K562 (cell line): ENCODE results near the gene TK1. TPM values are rescaled to one million over a fixed set of nuclear protein-coding genes. Genes with fewer than 3 reads are reported as not detected.
A peak's percentile ranks its signal among the peaks of the same experiment; 100 is the strongest.

Experiments used
- ATAC-seq: fragments of 200-7000 bp; cut with Tn5 transposase; 3 replicates; pipeline ENCODE4 v1.9.1; 2020; ENCODE audit warnings: moderate library complexity
- BruUV-seq: library from RNA; stranded (reverse); fragments of 400-500 nt; replicated peaks from 2 replicates; lab custom pipeline; 2021; lab: Mats Ljungman, UMichigan
- CTCF ChIA-PET: fragments of 300-600 bp; formaldehyde crosslinking; extraction: SDS; loops from one replicate; lab custom pipeline; 2021; ENCODE audit warnings: low intra/inter-chr PET ratio; lab: Yijun Ruan, JAX
- POLR2A ChIA-PET: fragments of 300-600, 350-650 bp; sonication (Branson Sonifier 250); formaldehyde crosslinking; extraction: SDS; loops from one replicate; lab custom pipeline; 2021; ENCODE audit warnings: antibody characterized with exemption, inconsistent platforms; lab: Yijun Ruan, JAX
- DNase-seq, 4 experiments: peaks; one replicate each; pipeline versions ENCODE4 v3.0.0 to v3.0.0-alpha.2; 2011 to 2018; ENCODE audit warnings: low spot score in 3 of 4, mixed read lengths in 3 of 4; ENCODE audit errors: extremely low read depth in 1 of 4
- FAIRE-seq: peaks from 2 replicates; lab custom pipeline; 2011; peaks lifted over from hg19 to GRCh38; lab: Jason Lieb, UNC
- H2AFZ ChIP-seq: 2 replicates; pipeline ENCODE4 v1.6.0; 2011; ENCODE audit warnings: low read depth, low read length, control low read depth, inconsistent platforms
- H3K27ac ChIP-seq: fragments of 200-600 bp; 3 replicates; pipeline ENCODE4 v1.8.0; 2011; ENCODE audit warnings: low read depth, mild to moderate bottlenecking, control low read depth, inconsistent platforms, low read length, moderate library complexity, mixed read lengths; ENCODE audit errors: extremely low read depth
- H3K27me3 ChIP-seq, 2 experiments: fragments of 300-600 bp in 1 of 2; 2 replicates in 1 of 2; 3 replicates in 1 of 2; pipeline versions ENCODE4 v1.6.0 to v1.8.0; 2011; ENCODE audit warnings: inconsistent platforms in 2 of 2, low read length in 2 of 2, mild to moderate bottlenecking in 1 of 2, mixed read lengths in 1 of 2, moderate library complexity in 1 of 2; ENCODE audit not compliant: control insufficient read depth in 2 of 2, insufficient read depth in 2 of 2
- H3K36me3 ChIP-seq: fragments of 300-600 bp; 3 replicates; pipeline ENCODE4 v1.8.0; 2011; ENCODE audit warnings: mild to moderate bottlenecking, low read length, inconsistent platforms; ENCODE audit not compliant: control insufficient read depth, insufficient read depth
- H3K4me1 ChIP-seq, 2 experiments: fragments of 200-600 bp in 1 of 2; replicated peaks in 1 of 2; 2 replicates in 1 of 2; 3 replicates in 1 of 2; pipeline versions ENCODE4 v1.5.1 to v1.8.0; 2011; ENCODE audit warnings: inconsistent platforms in 2 of 2, low read length in 2 of 2, mild to moderate bottlenecking in 1 of 2, mixed read lengths in 1 of 2, moderate library complexity in 1 of 2; ENCODE audit not compliant: control insufficient read depth in 2 of 2, insufficient read depth in 2 of 2
- H3K4me2 ChIP-seq: 2 replicates; pipeline ENCODE4 v1.6.1; 2011; ENCODE audit warnings: low read length, control low read depth, inconsistent platforms, mixed read lengths; ENCODE audit not compliant: insufficient read depth
- H3K4me3 ChIP-seq: fragments of 200-600 bp; sonication (generic), shearing (Covaris generic); 2 replicates; pipeline ENCODE4 v1.5.1; 2016; ENCODE audit warnings: control low read depth, inconsistent platforms
- H3K79me2 ChIP-seq: fragments of 200-600 bp; 3 replicates; pipeline ENCODE4 v1.8.0; 2011; ENCODE audit warnings: low read length, inconsistent platforms; ENCODE audit not compliant: control insufficient read depth, insufficient read depth
- H3K9ac ChIP-seq, 2 experiments: 2 replicates each; pipeline versions ENCODE4 v1.6.0 to v1.6.1; 2011; ENCODE audit warnings: low read depth in 2 of 2, low read length in 2 of 2, control low read depth in 1 of 2, inconsistent platforms in 1 of 2, mild to moderate bottlenecking in 1 of 2, mixed read lengths in 1 of 2; ENCODE audit not compliant: insufficient read depth in 1 of 2
- H3K9me1 ChIP-seq: one replicate; pipeline ENCODE4 v1.6.0; 2011; ENCODE audit warnings: inconsistent platforms, mild to moderate bottlenecking, low read length, moderate library complexity; ENCODE audit not compliant: control insufficient read depth, insufficient read depth
- H3K9me3 ChIP-seq: replicated peaks from 2 replicates; pipeline ENCODE4 v1.5.1; 2011; ENCODE audit warnings: low read depth, low read length, inconsistent platforms; ENCODE audit not compliant: control insufficient read depth, insufficient read depth
- H4K20me1 ChIP-seq: replicated peaks from 2 replicates; pipeline ENCODE4 v1.6.1; 2011; ENCODE audit warnings: low read length, inconsistent platforms, mixed read lengths; ENCODE audit not compliant: control insufficient read depth, insufficient read depth
- EHMT2 ChIP-seq: fragments of 450-650 bp; IDR thresholded peaks from 2 replicates; pipeline ENCODE4 v1.6.1; 2018; ENCODE audit warnings: antibody characterized with exemption
- POLR2G ChIP-seq: fragments of 200-400 bp; formaldehyde crosslinking; IDR thresholded peaks from 2 replicates; pipeline ENCODE4 v1.6.1; 2017; ENCODE audit warnings: low read depth, mild to moderate bottlenecking, antibody characterized with exemption, low read length, moderate library complexity
- RBFOX2 ChIP-seq: fragments of 200-400 bp; formaldehyde crosslinking; IDR thresholded peaks from 2 replicates; pipeline ENCODE4 v1.6.1; 2017; ENCODE audit warnings: low read depth, mild to moderate bottlenecking, low read length, moderate library complexity
- SRSF3 ChIP-seq: fragments of 200-400 bp; formaldehyde crosslinking; IDR thresholded peaks from 2 replicates; pipeline ENCODE4 v1.6.1; 2016; ENCODE audit warnings: mild to moderate bottlenecking, low read length, moderate library complexity; ENCODE audit not compliant: insufficient read depth
- ZNF263 ChIP-seq: sonication (generic); formaldehyde crosslinking; IDR thresholded peaks from 2 replicates; pipeline ENCODE4 v1.8.0; 2022; ENCODE audit warnings: mild to moderate bottlenecking, missing genetic modification reagents, borderline replicate concordance
- WGBS: fragments of 100-300 bp; shearing (Covaris generic); methylation state at CpG from one replicate; pipeline ENCODE4 v1.1.6; 2016; ENCODE audit warnings: low coverage, mixed read lengths; ENCODE audit not compliant: insufficient coverage; ENCODE audit errors: missing lambda C conversion rate; 5-methylcytosine and 5-hydroxymethylcytosine counted together
- in situ Hi-C: fragments of 300-500 bp; cut with MboI; formaldehyde crosslinking; loops from 4 replicates; pipeline ENCODE4 v1.15.0; 2018; ENCODE audit warnings: inconsistent platforms, mixed read lengths
- intact Hi-C: fragments of 100-400 bp; cut with micrococcal nuclease; formaldehyde crosslinking; loops from 2 replicates; pipeline ENCODE4 v1.14.2; 2022
- polyA plus RNA-seq, 8 experiments: library from polyadenylated mRNA; depleted of rRNA in 4 of 8; stranded (reverse) in 5 of 8; unstranded in 3 of 8; fragments of >200 nt; fragmentation: Nextera tagmentation in 2 of 8; fragmentation: Illumina TruSeq in 1 of 8; extraction: Ambion mirVana in 2 of 8; extraction: Trizol in 1 of 8; gene quantifications; 2 replicates each; pipeline versions ENCODE4 v1.2.1 to v1.2.3, GENCODE V29; 2011 to 2014; ENCODE audit warnings: inconsistent platforms in 1 of 8, missing spikeins in 1 of 8
- total RNA-seq, 7 experiments: library from RNA; depleted of rRNA in 6 of 7; stranded (reverse); fragments of >200 nt in 6 of 7; fragmentation: Illumina TruSeq in 2 of 7; extraction: Trizol in 2 of 7; gene quantifications; 2 replicates each; pipeline versions ENCODE4 v1.2.1 to v1.2.3, GENCODE V29; 2011 to 2021; ENCODE audit warnings: low replicate concordance in 1 of 7

The TK1 gene
- total and polyA plus RNA-seq, 9 of the 15 experiments (the other 6 are each of a cell fraction or from before 2014, with no cell fraction given) = 8.4 to 280 (median 103) TPM

GRCh38 chr17:78163881-78164747, 22.7 kb downstream of the TK1 start:
- in situ Hi-C loops = no loop called here
- no peak for FAIRE-seq
- CTCF ChIA-PET = no interaction called here

More at GRCh38 chr17:78163881-78164747, 22.7 kb downstream of the TK1 start:
- H3K79me2 ChIP-seq = peaks cover 13% of the 10 kb centered on the region
- H3K27ac ChIP-seq = no peak overlapping the region
- ATAC-seq (no peak), DNase-seq (no peak)
- H4K20me1 ChIP-seq = no peaks in the 10 kb centered on the region
- peaks cover 3% of the 10 kb centered on the region for H3K9me1 ChIP-seq
- H3K9me3 ChIP-seq = no peaks in the 10 kb centered on the region
- no peaks in the 10 kb centered on the region for H3K27me3 ChIP-seq
- TF ChIP-seq POLR2G = 0 out of 2 replicates have a peak, but pooled peaks have one; percentile 35
- TF ChIP-seq ZNF263 (CRISPR knock-in tag) = peak; percentile 92
- no peak for TF ChIP-seq EHMT2
- TF ChIP-seq SRSF3 = no peak
- TF ChIP-seq RBFOX2 = 0 out of 2 replicates have a peak, but pooled peaks have one; percentile 21
- H3K4me2 ChIP-seq = no peak overlapping the region
- peaks cover 21 to 56% of the 10 kb centered on the region in 2 experiments; a peak in 4 of 5 replicates for H3K4me1 ChIP-seq
- intact Hi-C loops = loop anchor here (1.0 kb wide), 1 partner anchor 18 kb away; the partner anchor contains the start of gene C17orf99
- H3K9ac ChIP-seq = peak overlapping the region in 1 of 2 experiments; percentile 42; a peak in 1 of 4 replicates
- peaks cover 2% of the 10 kb centered on the region; the same call in 1 of the 3 replicates for H3K36me3 ChIP-seq
- no peak overlapping the region for H3K4me3 ChIP-seq
- no peak overlapping the region for H2AFZ ChIP-seq
- WGBS = 84% methylated on average over 20 of the region's 22 CpGs
- POLR2A ChIA-PET = interaction anchor here (1.2 kb wide), 1 partner anchor 29 kb away, joined by 3 read pairs; no protein-coding TSS in a partner anchor
- no TSS peak for BruUV-seq
